Measurements from ENCODE around the gene ZBTB38. TPM values are rescaled to one million over a fixed set of nuclear protein-coding genes. Genes with fewer than 3 reads are reported as not detected.

Gene ZBTB38
- total RNA-seq, 2 donors from 2014 or later: 27.3 to 28.2 TPM

DNA sequence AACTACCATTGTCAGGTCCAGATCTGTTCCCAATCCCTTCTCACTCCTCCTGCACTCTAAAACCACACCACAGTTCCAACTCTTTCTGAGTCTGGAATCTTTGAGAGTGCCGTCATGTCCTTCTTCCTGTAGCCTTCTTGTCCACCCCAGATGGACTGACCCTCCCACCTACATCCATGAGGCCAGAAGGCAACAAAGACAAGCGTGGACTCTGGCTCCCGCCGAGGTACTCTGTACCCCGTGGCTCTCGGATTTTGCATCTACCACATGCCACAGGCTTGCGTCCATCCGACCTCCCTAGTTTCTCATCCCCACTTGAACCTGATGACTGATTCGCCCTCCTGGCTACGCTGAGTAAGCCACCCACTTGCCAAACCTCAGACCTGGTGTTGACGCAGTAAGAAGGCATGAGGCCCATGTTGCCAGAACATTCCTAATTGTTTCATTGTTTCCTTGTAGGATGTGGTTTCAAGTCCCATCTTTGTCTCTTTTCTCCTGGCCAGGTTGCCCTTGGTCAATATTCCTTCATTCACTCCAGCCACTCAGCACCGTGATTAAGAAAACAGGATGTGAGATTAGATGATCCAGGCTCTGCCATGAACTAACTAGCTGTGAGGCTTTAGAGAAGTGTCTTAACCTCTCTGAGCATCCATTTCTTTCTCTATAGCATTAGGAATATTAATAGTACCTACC lies 1.1 kb upstream of the ZBTB38 start:
- H3K27me3 Mint-ChIP-seq (ENCODE audit: insufficient read depth): peaks cover 4% of the 10 kb centered on the region
- Histone ChIP-seq H3K36me3 (ENCODE audit: control insufficient read depth, insufficient read depth, low read length) (no peaks in the 10 kb centered on the region), H3K9me3 (ENCODE audit: control insufficient read depth, low read length) (peaks cover 10% of the 10 kb centered on the region), H3K27ac (ENCODE audit: low read depth, low read length) (no peak overlapping the region), H3K4me3 (ENCODE audit: low read length) (no peak overlapping the region), H3K4me1 (ENCODE audit: control insufficient read depth, insufficient read depth, low read length) (peaks cover 2% of the 10 kb centered on the region), H3K27me3 (ENCODE audit: control insufficient read depth, insufficient read depth, low read length, poor library complexity, severe bottlenecking) (no peaks in the 10 kb centered on the region), H3K9ac (ENCODE audit: extremely low read depth, low read length, poor library complexity, severe bottlenecking) (no peak overlapping the region)
- H3K36me3 Mint-ChIP-seq (ENCODE audit: low read depth): no peaks in the 10 kb centered on the region
- peak overlapping the region; percentile 12 for H3K27ac Mint-ChIP-seq
- H3K9me3 Mint-ChIP-seq: peaks cover 18% of the 10 kb centered on the region
- peaks cover 39% of the 10 kb centered on the region for H3K4me1 Mint-ChIP-seq
- WGBS, 2 experiments (ENCODE audit: insufficient coverage in 1 of 2, insufficient read length in 1 of 2): 96 to 98% methylated on average over 11 to 12 of the region's 12 CpGs
- H3K4me3 Mint-ChIP-seq: no peak overlapping the region
- TF ChIP-seq, protein P1, sequence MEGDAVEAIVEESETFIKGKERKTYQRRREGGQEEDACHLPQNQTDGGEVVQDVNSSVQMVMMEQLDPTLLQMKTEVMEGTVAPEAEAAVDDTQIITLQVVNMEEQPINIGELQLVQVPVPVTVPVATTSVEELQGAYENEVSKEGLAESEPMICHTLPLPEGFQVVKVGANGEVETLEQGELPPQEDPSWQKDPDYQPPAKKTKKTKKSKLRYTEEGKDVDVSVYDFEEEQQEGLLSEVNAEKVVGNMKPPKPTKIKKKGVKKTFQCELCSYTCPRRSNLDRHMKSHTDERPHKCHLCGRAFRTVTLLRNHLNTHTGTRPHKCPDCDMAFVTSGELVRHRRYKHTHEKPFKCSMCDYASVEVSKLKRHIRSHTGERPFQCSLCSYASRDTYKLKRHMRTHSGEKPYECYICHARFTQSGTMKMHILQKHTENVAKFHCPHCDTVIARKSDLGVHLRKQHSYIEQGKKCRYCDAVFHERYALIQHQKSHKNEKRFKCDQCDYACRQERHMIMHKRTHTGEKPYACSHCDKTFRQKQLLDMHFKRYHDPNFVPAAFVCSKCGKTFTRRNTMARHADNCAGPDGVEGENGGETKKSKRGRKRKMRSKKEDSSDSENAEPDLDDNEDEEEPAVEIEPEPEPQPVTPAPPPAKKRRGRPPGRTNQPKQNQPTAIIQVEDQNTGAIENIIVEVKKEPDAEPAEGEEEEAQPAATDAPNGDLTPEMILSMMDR (conservative IDR thresholded peaks at IDR 0.05): no peak
- DNase-seq: no peak

DNA sequence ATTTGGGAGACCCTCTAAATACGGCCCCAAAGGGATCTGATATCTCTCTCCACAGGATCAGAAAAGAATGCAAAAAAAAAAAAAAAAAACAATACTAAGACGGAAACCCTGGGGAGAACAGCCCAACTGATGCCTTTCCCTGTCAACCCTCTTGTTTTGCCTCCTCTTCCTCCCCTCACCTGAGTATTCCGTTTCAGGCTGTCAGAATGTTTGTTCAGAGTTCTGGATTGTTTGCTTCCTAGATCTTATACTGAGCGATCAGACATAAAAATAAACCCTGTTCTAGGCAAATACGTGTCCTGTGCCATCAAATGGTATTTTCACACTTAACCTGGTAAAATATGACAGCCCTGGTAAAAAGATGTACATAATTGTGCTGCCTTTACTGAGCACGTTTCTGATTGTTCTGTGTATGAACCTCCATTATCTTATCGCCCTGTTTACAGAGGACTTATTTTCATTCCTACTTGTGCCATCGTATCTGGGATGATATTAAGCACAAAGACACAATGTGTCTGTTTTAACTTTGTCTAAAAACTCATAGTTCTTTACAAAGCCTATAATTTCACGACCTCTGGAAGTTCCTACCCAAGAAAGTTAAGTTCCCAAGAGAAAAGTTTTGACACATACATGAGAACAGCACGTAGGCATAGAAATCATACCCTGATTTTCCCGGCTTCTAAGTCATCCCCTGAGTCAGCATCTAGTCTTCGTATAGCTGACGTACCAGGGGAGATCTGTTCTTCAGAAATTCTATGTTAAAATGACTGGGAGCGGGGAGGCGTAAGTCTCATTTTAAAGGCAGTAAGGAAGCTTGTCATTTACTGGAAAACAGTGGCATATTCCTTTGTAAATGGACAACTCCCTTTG lies 856 bp downstream of the ZBTB38 start:
- Histone ChIP-seq H3K4me1 (ENCODE audit: control insufficient read depth, insufficient read depth, low read length) (peaks cover 2% of the 10 kb centered on the region), H3K36me3 (ENCODE audit: control insufficient read depth, insufficient read depth, low read length) (no peaks in the 10 kb centered on the region), H3K4me3 (ENCODE audit: low read length) (peak overlapping the region; percentile 26), H3K27ac (ENCODE audit: low read depth, low read length) (peak overlapping the region; percentile 97), H3K27me3 (ENCODE audit: control insufficient read depth, insufficient read depth, low read length, poor library complexity, severe bottlenecking) (no peaks in the 10 kb centered on the region), H3K9me3 (ENCODE audit: control insufficient read depth, low read length) (no peaks in the 10 kb centered on the region), H3K9ac (ENCODE audit: extremely low read depth, low read length, poor library complexity, severe bottlenecking) (peak overlapping the region; percentile 36)
- no peak overlapping the region for H3K4me3 Mint-ChIP-seq
- TF ChIP-seq, protein P1 (conservative IDR thresholded peaks at IDR 0.05): no peak
- WGBS, 2 experiments (ENCODE audit: insufficient coverage in 1 of 2, insufficient read length in 1 of 2): 85 to 86% methylated on average over 13 to 15 of the region's 15 CpGs
- H3K4me1 Mint-ChIP-seq: peaks cover 41% of the 10 kb centered on the region
- peaks cover 4% of the 10 kb centered on the region for H3K9me3 Mint-ChIP-seq
- H3K36me3 Mint-ChIP-seq (ENCODE audit: low read depth): no peaks in the 10 kb centered on the region
- peaks cover 4% of the 10 kb centered on the region for H3K27me3 Mint-ChIP-seq (ENCODE audit: insufficient read depth)
- H3K27ac Mint-ChIP-seq: peak overlapping the region; percentile 96
- no peak for DNase-seq

DNA sequence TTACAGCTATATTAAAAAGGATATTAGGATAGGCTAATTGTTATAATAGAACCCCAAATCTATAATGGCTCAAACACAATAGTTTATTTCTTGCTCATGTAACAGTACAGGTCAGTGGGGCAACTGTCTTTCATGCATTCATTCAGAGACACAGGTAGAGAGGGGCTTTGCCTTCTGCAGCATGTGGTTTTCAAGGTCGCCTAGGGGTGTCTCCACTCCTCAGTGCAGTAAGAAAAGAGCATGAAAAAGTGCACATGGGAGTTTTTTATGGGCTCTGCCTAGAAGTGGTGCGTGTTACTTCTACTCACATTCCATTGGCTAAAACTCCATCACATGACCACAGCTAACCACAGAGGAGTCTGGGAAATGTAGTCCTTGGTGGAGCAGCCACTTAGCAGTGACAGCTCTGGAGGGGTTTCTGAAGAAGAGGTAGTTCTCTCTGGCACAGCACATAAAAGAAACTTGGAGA lies 1.8 kb downstream of the ZBTB38 start:
- Mint-ChIP-seq H3K27ac (no peak overlapping the region), H3K9me3 (no peaks in the 10 kb centered on the region), H3K4me1 (peaks cover 41% of the 10 kb centered on the region), H3K36me3 (ENCODE audit: low read depth) (no peaks in the 10 kb centered on the region), H3K4me3 (no peak overlapping the region), H3K27me3 (ENCODE audit: insufficient read depth) (peaks cover 4% of the 10 kb centered on the region)
- WGBS, 2 experiments (ENCODE audit: insufficient coverage in 1 of 2, insufficient read length in 1 of 2): 18% methylated on average over 2 of the region's 2 CpGs; no CpG with 5 or more reads in 1 of the 2 experiments
- DNase-seq: peak; percentile 84
- Histone ChIP-seq H3K36me3 (ENCODE audit: control insufficient read depth, insufficient read depth, low read length) (no peaks in the 10 kb centered on the region), H3K9me3 (ENCODE audit: control insufficient read depth, low read length) (no peaks in the 10 kb centered on the region), H3K4me1 (ENCODE audit: control insufficient read depth, insufficient read depth, low read length) (peaks cover 2% of the 10 kb centered on the region), H3K27ac (ENCODE audit: low read depth, low read length) (no peak overlapping the region), H3K27me3 (ENCODE audit: control insufficient read depth, insufficient read depth, low read length, poor library complexity, severe bottlenecking) (no peaks in the 10 kb centered on the region), H3K9ac (ENCODE audit: extremely low read depth, low read length, poor library complexity, severe bottlenecking) (no peak overlapping the region), H3K4me3 (ENCODE audit: low read length) (no peak overlapping the region)
- TF ChIP-seq, protein P1 (conservative IDR thresholded peaks at IDR 0.05): peak; percentile 64

All from endodermal cell (in vitro differentiated cells).